RWPE1 (cell line): ENCODE results near the gene DSTN.

Experiments used
- CTCF ChIA-PET: fragments of 350-600 bp; sonication (Branson Sonifier 250); formaldehyde crosslinking; extraction: SDS; loops from one replicate; lab custom pipeline; 2021; lab: Yijun Ruan, JAX
- POLR2A ChIA-PET: fragments of 400-600 bp; formaldehyde crosslinking; extraction: SDS; loops from one replicate; lab custom pipeline; 2020; ENCODE audit warnings: antibody characterized with exemption; ENCODE audit not compliant: low non-redundant PET; lab: Yijun Ruan, JAX
- DNase-seq: peaks from one replicate; pipeline ENCODE4 v3.0.0; 2012; ENCODE audit warnings: low spot score
- H3K27ac ChIP-seq: fragments of 450-650 bp; 2 replicates; pipeline ENCODE4 v1.5.1; 2017
- CTCF ChIP-seq: fragments of 450-650 bp; conservative IDR thresholded peaks from 2 replicates; pipeline ENCODE4 v1.5.1; 2017; ENCODE audit warnings: low read depth, mild to moderate bottlenecking

Gene DSTN

GRCh38 chr20:17609811-17610377 is 40.0 kb downstream of the DSTN start:
- ChIA-PET POLR2A (no interaction called here), CTCF (interaction anchor here (0.7 to 1.0 kb wide), 2 partner anchors 54 to 73 kb away, joined by 3 to 4 read pairs; no protein-coding TSS in a partner anchor)
- peak overlapping the region; percentile 76 for H3K27ac ChIP-seq
- no peak for DNase-seq
- TF ChIP-seq CTCF = no peak

GRCh38 chr20:17610566-17611289 is 40.9 kb downstream of the DSTN start:
- peak overlapping the region; percentile 76 for H3K27ac ChIP-seq
- no peak for TF ChIP-seq CTCF
- POLR2A ChIA-PET = no interaction called here

GRCh38 chr20:17611290-17611539 is 41.3 kb downstream of the DSTN start:
- ChIA-PET CTCF (interaction anchor here (0.7 to 0.9 kb wide), 3 partner anchors 9 to 82 kb away, joined by 3 read pairs; no protein-coding TSS in a partner anchor), POLR2A (no interaction called here)
- peak overlapping the region; percentile 76 for H3K27ac ChIP-seq
- DNase-seq = no peak
- TF ChIP-seq CTCF = no peak

More at GRCh38 chr20:17610566-17611289, 40.9 kb downstream of the DSTN start:
- DNase-seq = no peak
- CTCF ChIA-PET = interaction anchor here (0.7 to 1.0 kb wide), 4 partner anchors 8 to 81 kb away, joined by 3 read pairs; no protein-coding TSS in a partner anchor

- CTCF ChIA-PET = no interaction called here
- peak; percentile 38 for DNase-seq
- peak overlapping the region; percentile 76 for H3K27ac ChIP-seq
- POLR2A ChIA-PET = no interaction called here
- peak; percentile 63 for TF ChIP-seq CTCF
These were observed 41.8 kb downstream of the DSTN start for GRCh38 chr20:17611540-17612286.

- H3K27ac ChIP-seq = peak overlapping the region; percentile 76
- TF ChIP-seq CTCF = no peak
- POLR2A ChIA-PET = no interaction called here
These were observed 42.6 kb downstream of the DSTN start for GRCh38 chr20:17612287-17612991.

GRCh38 chr20:17612992-17613327 is 43.1 kb downstream of the DSTN start:
- peak overlapping the region; percentile 76 for H3K27ac ChIP-seq
- no peak for TF ChIP-seq CTCF
- DNase-seq = no peak
- ChIA-PET CTCF (interaction anchor here (0.6 kb wide), 1 partner anchor 108 kb away, joined by 4 read pairs; no protein-coding TSS in a partner anchor), POLR2A (no interaction called here)

More at GRCh38 chr20:17612287-17612991, 42.6 kb downstream of the DSTN start:
- CTCF ChIA-PET = interaction anchor here (0.6 kb wide), 1 partner anchor 108 kb away, joined by 4 read pairs; no protein-coding TSS in a partner anchor
- no peak for DNase-seq
